Endodermal cell (in vitro differentiated cells): ENCODE data around the gene F7. TPM values are rescaled to one million over a fixed set of nuclear protein-coding genes. Genes with fewer than 3 reads are reported as not detected.
"Not testable (repeated sequence)": the region's sequence is repeated elsewhere in the genome, so short reads cannot be mapped to it uniquely, and the experiment has no call there.

ENCODE experiments used
- DNase-seq: peaks from one replicate; pipeline ENCODE4 v3.0.0-alpha.2; 2017
- H3K27ac ChIP-seq: 2 replicates; pipeline ENCODE4 v1.5.1; 2013; ENCODE audit warnings: mild to moderate bottlenecking, low read depth, low read length, moderate library complexity
- H3K27me3 ChIP-seq: 2 replicates; pipeline ENCODE4 v1.6.1; 2013; ENCODE audit warnings: mild to moderate bottlenecking, low read length, moderate library complexity; ENCODE audit not compliant: insufficient read depth, control insufficient read depth, poor library complexity, severe bottlenecking
- H3K36me3 ChIP-seq: 2 replicates; pipeline ENCODE4 v1.7.0; 2013; ENCODE audit warnings: mild to moderate bottlenecking, low read length, moderate library complexity; ENCODE audit not compliant: control insufficient read depth, insufficient read depth
- H3K4me1 ChIP-seq: one replicate; pipeline ENCODE4 v1.7.0; 2013; ENCODE audit warnings: low read length; ENCODE audit not compliant: control insufficient read depth, insufficient read depth
- H3K4me3 ChIP-seq: 2 replicates; pipeline ENCODE4 v1.5.1; 2013; ENCODE audit warnings: mild to moderate bottlenecking, low read length, moderate library complexity
- H3K9ac ChIP-seq: 2 replicates; pipeline ENCODE4 v1.6.1; 2013; ENCODE audit warnings: mild to moderate bottlenecking, low read length, moderate library complexity; ENCODE audit not compliant: poor library complexity, severe bottlenecking; ENCODE audit errors: extremely low read depth
- H3K9me3 ChIP-seq: 2 replicates; pipeline ENCODE4 v1.6.1; 2013; ENCODE audit warnings: mild to moderate bottlenecking, low read length, moderate library complexity; ENCODE audit not compliant: control insufficient read depth
- H3K27ac Mint-ChIP-seq: 2 replicates; pipeline ENCODE4 v1.8.0; 2020; ENCODE audit warnings: mixed read lengths
- H3K27me3 Mint-ChIP-seq: 2 replicates; pipeline ENCODE4 v1.8.0; 2021; ENCODE audit warnings: mild to moderate bottlenecking, mixed read lengths; ENCODE audit not compliant: insufficient read depth
- H3K36me3 Mint-ChIP-seq: 2 replicates; pipeline ENCODE4 v1.8.0; 2020; ENCODE audit warnings: low read depth, mixed read lengths
- H3K4me1 Mint-ChIP-seq: 2 replicates; pipeline ENCODE4 v1.8.0; 2020; ENCODE audit warnings: mixed read lengths
- H3K4me3 Mint-ChIP-seq: 2 replicates; pipeline ENCODE4 v1.8.0; 2020; ENCODE audit warnings: mild to moderate bottlenecking, moderate library complexity, mixed read lengths
- H3K9me3 Mint-ChIP-seq: 2 replicates; pipeline ENCODE4 v1.8.0; 2020; ENCODE audit warnings: mild to moderate bottlenecking, mixed read lengths
- WGBS, 2 experiments: methylation state at CpG; one replicate each; pipeline versions ENCODE4 v1.1.5 to v1.1.7; 2013; ENCODE audit warnings: missing lambda C conversion rate in 2 of 2, mixed read lengths in 1 of 2; ENCODE audit not compliant: insufficient coverage in 1 of 2, insufficient read length in 1 of 2; 5-methylcytosine and 5-hydroxymethylcytosine counted together
- total RNA-seq, 2 donors: library from RNA; stranded (reverse); fragmentation: NEBNext Ultra II Directional in 1 of 2; extraction: Animal tissue kit (Norgen Biotek cat#: 25700) in 1 of 2; gene quantifications; 2 replicates in 1 of 2; 3 replicates in 1 of 2; pipeline ENCODE4 v1.2.1, GENCODE V29; 2021
- TF ChIP-seq, protein P1 (sequence below): fragments of 200-600 bp; sonication (generic); conservative IDR thresholded peaks from 2 replicates; pipeline ENCODE4 v1.5.0; 2021; ENCODE audit warnings: antibody characterized with exemption, mild to moderate bottlenecking

F7 gene
- total RNA-seq, 2 donors from 2014 or later, result 4.7 to 6.4 TPM

DNA sequence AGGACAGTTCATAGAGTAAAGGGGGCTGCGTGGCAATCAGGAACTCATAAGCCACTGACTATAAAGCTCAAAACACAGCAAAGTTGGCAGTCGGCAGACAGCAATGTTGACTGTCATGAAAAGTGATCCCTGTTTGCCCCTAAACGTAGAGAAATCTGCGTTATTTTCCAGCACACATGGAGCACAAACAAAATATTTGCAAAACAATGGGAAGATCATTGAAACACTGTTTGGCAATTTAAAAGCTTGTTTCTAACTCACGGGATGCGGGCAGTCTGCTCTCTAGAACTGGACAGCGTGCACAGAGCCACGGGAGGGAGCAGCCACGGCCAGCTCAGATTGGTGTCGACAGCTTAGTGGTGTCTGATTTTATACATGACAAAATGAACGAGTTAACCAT is 6.4 kb upstream of the F7 start:
- Histone ChIP-seq H3K4me1 (no peaks in the 10 kb centered on the region), H3K27ac (peak overlapping the region; percentile 90), H3K9ac (no peak overlapping the region), H3K4me3 (no peak overlapping the region), H3K36me3 (no peaks in the 10 kb centered on the region), H3K27me3 (no peaks in the 10 kb centered on the region), H3K9me3 (no peaks in the 10 kb centered on the region)
- 91 to 93% methylated on average over 9 to 11 of the region's 11 CpGs for WGBS, 2 experiments
- TF ChIP-seq, protein P1, sequence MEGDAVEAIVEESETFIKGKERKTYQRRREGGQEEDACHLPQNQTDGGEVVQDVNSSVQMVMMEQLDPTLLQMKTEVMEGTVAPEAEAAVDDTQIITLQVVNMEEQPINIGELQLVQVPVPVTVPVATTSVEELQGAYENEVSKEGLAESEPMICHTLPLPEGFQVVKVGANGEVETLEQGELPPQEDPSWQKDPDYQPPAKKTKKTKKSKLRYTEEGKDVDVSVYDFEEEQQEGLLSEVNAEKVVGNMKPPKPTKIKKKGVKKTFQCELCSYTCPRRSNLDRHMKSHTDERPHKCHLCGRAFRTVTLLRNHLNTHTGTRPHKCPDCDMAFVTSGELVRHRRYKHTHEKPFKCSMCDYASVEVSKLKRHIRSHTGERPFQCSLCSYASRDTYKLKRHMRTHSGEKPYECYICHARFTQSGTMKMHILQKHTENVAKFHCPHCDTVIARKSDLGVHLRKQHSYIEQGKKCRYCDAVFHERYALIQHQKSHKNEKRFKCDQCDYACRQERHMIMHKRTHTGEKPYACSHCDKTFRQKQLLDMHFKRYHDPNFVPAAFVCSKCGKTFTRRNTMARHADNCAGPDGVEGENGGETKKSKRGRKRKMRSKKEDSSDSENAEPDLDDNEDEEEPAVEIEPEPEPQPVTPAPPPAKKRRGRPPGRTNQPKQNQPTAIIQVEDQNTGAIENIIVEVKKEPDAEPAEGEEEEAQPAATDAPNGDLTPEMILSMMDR, result no peak
- Mint-ChIP-seq H3K27ac (no peak overlapping the region), H3K4me1 (no peaks in the 10 kb centered on the region), H3K9me3 (peaks cover 2% of the 10 kb centered on the region), H3K27me3 (no peaks in the 10 kb centered on the region), H3K36me3 (peaks cover 5% of the 10 kb centered on the region), H3K4me3 (no peak overlapping the region)
- no peak for DNase-seq

DNA sequence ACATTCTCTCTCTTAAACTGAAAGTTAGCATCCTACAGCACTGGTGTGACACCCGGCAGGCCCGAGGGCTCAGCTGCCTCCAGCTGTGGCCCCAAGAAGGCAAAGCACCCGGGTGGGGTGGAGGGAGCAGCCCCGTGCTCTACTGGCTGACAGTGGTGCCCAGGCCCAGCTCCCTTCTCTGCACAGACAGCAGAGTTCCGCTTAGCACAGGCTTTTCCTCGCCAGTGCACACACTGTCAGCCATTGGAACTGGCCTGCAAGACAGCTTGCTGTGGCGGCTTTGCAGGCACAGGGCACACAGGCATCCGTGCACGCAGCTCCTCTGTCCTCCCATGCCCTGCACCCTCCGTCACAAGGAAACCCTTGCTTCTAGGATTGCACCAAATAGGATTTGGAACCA is 3.3 kb upstream of the F7 start:
- H3K9ac ChIP-seq, H3K27ac Mint-ChIP-seq, H3K27me3 Mint-ChIP-seq, H3K36me3 ChIP-seq, H3K4me3 ChIP-seq, H3K9me3 ChIP-seq, H3K27ac ChIP-seq, DNase-seq, H3K9me3 Mint-ChIP-seq, H3K4me3 Mint-ChIP-seq, H3K4me1 ChIP-seq, H3K27me3 ChIP-seq, H3K36me3 Mint-ChIP-seq: not testable (repeated sequence)
- WGBS, 2 experiments, result 75 to 80% methylated on average over 4 to 10 of the region's 10 CpGs
- peaks cover 11% of the 10 kb centered on the region for H3K4me1 Mint-ChIP-seq

DNA sequence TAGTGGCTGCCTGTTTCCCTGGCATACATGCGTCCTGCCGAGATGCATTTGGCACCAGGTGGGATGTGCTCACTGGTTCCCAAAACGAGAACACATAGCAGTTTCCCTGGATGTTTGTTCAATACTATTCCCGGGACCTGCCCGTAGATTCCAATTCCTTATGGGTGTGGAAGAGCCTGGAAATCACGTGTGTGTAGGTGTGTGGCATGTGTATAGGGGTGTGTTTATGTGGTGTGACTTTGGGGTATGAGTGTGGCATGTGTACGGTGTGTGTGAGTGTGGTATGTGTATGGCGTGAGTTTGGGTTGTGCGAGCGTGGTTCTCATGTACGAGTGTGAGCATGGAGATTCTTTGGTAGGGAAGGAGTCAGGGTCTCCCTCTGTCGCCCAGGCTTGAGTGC is 2.9 kb upstream of the F7 start:
- WGBS, 2 experiments, result 93 to 94% methylated on average over 9 to 12 of the region's 12 CpGs
- peaks cover 4% of the 10 kb centered on the region for H3K9me3 Mint-ChIP-seq
- no peak for DNase-seq
- TF ChIP-seq, protein P1, result no peak
- no peaks in the 10 kb centered on the region for H3K9me3 ChIP-seq
- H3K9ac ChIP-seq, result no peak overlapping the region
- H3K27ac Mint-ChIP-seq, result no peak overlapping the region
- no peaks in the 10 kb centered on the region for H3K36me3 ChIP-seq
- peaks cover 3% of the 10 kb centered on the region for H3K27me3 Mint-ChIP-seq
- peaks cover 3% of the 10 kb centered on the region for H3K36me3 Mint-ChIP-seq
- peaks cover 9% of the 10 kb centered on the region for H3K4me1 ChIP-seq
- peaks cover 11% of the 10 kb centered on the region for H3K4me1 Mint-ChIP-seq
- no peaks in the 10 kb centered on the region for H3K27me3 ChIP-seq
- no peak overlapping the region for H3K27ac ChIP-seq
- H3K4me3 ChIP-seq, result no peak overlapping the region
- no peak overlapping the region for H3K4me3 Mint-ChIP-seq

DNA sequence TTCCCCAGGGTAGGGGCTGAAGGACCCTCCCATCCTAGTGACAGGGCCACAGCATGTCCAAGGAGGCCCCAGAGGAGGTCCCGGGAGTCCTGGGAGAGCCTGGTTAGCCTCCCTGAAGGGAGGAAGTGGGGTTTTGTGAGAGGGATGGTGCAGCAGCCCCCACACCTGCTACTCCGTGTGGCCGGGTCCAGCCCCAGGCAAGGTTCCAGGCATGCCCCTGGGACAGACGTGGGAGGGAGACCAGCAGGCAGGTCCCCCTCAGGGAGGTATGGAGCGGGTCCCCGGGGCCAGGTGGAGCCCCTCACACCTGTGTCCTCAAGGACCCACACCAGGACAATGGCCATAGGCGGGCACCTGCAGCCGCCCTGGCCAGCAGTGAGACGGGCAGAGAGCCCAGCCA is 1.9 kb upstream of the F7 start:
- 88 to 96% methylated on average over 4 to 9 of the region's 9 CpGs for WGBS, 2 experiments
- TF ChIP-seq, protein P1, result no peak
- peaks cover 4% of the 10 kb centered on the region for H3K9me3 Mint-ChIP-seq
- H3K36me3 ChIP-seq, result no peaks in the 10 kb centered on the region
- no peaks in the 10 kb centered on the region for H3K36me3 Mint-ChIP-seq
- peaks cover 9% of the 10 kb centered on the region for H3K4me1 ChIP-seq
- H3K27me3 Mint-ChIP-seq, result peaks cover 3% of the 10 kb centered on the region
- H3K27ac Mint-ChIP-seq, result no peak overlapping the region
- no peak for DNase-seq
- H3K4me3 Mint-ChIP-seq, result no peak overlapping the region
- no peaks in the 10 kb centered on the region for H3K9me3 ChIP-seq
- H3K4me3 ChIP-seq, result no peak overlapping the region
- H3K27me3 ChIP-seq, result no peaks in the 10 kb centered on the region
- no peak overlapping the region for H3K27ac ChIP-seq
- no peak overlapping the region for H3K9ac ChIP-seq
- H3K4me1 Mint-ChIP-seq, result peaks cover 11% of the 10 kb centered on the region
